HG02938 (cell line): ENCODE data around the gene FBXO15.

Source experiments
- ATAC-seq: cut with Tn5 transposase; IDR thresholded peaks from one replicate; pipeline ENCODE4 v1.9.1; 2021; ENCODE audit warnings: mild to moderate bottlenecking, moderate library complexity; ENCODE audit not compliant: unreplicated experiment

FBXO15 gene

DNA sequence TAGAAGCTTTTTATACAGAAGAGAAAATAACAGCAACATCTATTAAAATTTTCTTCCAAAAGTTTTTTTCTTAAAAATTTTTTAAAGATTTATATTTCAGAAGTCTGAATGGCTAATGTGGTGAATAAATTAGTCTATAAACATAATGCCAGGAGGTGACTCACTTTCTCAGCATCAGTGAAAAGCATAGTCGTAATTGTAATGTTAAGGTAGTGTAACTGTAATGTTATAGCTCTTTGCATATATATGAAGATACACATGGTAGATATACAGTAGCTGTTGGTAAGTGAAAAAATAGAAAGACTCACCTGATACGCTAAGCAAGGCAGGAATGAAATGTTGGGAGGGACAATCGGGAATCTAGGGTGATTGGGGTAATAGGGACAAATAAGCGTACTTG is 6.2 kb upstream of the FBXO15 start:
- no peak for ATAC-seq

DNA sequence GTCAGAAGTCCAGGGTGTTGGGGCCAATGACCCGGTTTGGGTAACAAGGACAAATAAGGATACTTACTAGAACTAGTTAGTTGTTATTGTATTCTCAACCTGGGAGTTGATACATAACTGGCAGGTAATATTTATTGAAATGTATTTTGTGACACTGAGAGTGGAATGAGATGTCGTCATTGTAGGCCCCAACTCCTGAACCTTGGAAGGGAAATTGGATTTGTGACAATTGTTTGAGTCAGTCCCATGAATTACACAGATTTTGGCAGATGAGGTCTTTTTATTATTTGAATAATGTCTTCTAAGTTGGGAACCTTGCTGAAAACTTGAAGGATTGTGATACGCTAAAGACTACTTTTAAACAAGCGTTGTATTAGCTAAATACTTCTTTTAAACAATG is 5.7 kb upstream of the FBXO15 start:
- ATAC-seq: no peak

DNA sequence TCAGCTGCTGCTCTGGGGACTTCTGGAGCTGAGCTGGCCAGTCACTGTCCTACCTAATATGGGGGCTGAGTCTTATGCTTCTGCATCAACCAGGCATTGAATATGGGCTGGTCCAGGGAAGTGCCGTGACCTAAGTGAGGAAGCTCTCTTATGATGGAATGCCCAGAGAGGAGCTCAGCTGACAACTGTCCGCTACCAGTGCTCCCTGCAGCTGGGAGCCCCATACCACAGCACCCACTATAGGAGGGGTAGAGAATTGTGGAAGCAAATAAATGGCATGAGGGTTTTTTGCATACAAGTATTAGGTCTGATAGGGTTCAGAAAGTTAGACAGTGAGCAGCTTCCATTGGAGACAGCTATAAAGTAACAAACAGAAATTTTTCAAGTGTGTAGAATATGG is 5.2 kb upstream of the FBXO15 start:
- ATAC-seq: no peak

DNA sequence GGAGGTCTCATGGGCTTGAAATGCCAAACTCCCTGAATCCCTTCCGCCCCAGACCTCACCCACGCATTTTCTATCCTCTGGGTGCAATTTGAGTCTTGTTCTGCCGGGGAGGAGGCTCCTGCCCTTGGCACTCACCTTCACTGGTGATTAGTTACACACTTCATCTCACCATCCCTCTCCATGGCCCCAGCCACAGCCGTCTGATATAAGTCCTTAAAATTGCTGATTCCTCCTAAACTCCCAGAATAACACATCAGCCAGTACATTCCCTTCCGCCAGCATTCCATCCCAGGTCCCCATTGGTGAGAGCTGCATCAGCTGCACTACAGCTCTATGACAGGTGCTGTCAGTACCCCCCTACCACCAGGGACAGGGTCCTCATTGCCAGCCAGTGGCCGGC is 4.6 kb upstream of the FBXO15 start:
- no peak for ATAC-seq

DNA sequence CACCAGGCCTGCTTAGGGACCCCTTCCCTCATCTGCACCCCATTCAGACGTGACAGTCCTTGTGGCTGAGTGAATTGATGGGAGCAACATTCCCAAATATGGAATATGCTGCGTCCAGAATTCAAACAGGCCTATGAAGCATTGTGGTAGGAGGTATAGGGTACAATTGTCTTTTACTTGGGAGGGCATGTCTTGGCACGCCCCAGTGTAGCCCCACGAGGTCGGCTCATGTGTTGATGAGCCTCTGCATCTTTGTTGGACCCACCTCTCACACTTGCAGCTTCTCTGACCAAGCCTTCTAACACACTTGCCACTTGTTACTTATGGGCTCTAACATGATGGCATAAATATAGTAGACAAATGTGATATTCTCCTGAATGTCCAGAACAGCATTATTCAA is 2.2 kb upstream of the FBXO15 start:
- no peak for ATAC-seq

GRCh38 chr18:74148543-74149070 is 973 bp upstream of the FBXO15 start:
- ATAC-seq: no peak

DNA sequence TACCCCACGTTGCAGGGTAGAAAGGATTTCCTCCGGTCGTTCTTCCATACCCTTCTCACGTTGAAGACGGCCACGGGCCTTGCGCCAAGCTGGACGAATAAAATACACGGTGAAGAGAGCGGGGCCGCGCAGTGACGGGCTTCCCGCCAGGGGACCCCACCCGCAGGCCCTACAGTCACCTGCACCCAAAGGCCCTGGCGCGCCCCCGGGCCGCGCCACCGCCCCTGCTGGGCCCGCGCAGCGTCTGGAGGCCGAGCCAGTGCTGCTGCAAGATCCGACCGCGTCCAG is 199 bp downstream of the FBXO15 start:
- ATAC-seq: no peak

GRCh38 chr18:74146756-74147155 is 878 bp downstream of the FBXO15 start:
- ATAC-seq: no peak

DNA sequence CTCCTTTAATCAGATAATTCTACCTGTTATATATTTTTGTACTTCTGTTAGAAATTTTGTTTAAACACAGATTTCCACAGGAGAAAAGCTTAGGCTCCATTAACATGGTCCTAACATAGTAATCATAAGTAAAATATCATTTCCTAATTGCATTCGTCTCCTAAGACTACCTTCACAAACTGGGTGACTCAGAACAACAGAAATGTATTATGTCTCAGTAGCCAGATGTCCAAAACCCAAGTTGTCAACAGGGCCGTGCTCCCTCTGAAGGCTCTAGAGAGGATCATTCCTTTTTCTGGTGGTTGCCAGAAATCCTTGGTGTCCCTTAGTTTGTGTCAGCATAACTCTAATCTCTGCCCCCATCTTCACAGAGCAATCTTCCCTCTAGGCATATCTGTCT is 5.4 kb downstream of the FBXO15 start:
- no peak for ATAC-seq

DNA sequence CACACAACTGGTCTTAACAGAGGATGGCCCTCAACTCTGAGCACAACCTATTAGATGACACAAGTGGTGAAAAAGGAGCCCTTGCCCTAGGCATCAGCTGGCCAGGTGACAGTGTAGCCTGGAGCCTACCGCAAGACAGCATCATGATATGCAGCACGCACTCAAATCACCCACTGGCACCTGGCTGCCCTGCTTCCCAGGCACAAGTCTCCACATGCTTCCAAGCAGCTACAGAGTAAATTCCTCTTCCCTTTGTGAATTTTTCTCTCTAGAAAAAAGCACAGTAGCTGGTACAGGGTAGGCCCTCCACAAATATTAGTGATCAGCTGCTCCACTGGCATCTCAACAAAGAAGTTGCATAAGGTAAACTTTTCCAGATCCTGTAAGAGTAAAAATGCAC is 6.0 kb downstream of the FBXO15 start:
- ATAC-seq: no peak

GRCh38 chr18:74140582-74140981 is 7.1 kb downstream of the FBXO15 start:
- no peak for ATAC-seq

DNA sequence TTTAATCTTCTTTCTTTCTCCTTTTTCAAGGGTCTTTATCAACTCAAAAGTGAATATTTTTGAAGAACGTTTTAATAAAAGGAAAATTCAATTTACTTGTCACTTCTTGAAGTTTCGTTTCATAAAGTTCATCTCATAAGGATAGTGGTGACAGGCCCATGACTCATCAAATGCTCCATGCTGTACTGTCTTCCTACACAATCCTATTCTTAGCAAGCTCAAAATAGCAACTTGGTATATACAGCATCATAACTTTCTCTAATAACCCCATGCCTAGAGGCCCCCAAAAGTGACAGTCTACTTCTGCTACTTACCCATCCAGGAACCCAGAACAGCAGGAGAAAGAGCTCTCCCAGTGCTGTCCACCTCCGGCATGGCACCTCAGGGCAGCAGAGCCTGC is 7.7 kb downstream of the FBXO15 start:
- ATAC-seq: no peak

GRCh38 chr18:74139411-74139810 is 8.2 kb downstream of the FBXO15 start:
- ATAC-seq: no peak

GRCh38 chr18:74137920-74138538 is 9.6 kb downstream of the FBXO15 start:
- no peak for ATAC-seq

DNA sequence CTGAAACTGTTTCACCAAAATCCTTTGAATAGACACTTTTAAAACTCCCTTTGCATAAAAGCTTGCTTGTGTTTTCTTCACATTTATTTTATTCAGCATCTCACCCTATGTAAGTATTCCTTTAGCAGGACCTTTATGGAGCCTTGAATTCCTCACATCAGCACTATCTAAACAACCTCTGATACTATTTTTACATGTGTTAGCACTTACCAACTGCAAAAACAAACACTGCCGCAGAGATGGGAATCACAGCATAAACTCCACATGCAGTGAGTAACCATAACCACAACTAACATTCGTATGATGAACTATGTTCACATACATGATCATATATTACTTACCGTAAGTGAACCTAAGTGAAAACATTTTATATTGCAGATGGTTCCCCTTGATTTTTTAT is 15.4 kb downstream of the FBXO15 start:
- no peak for ATAC-seq

- ATAC-seq: no peak
Observed at GRCh38 chr18:74131124-74131523, 16.5 kb downstream of the FBXO15 start.

DNA sequence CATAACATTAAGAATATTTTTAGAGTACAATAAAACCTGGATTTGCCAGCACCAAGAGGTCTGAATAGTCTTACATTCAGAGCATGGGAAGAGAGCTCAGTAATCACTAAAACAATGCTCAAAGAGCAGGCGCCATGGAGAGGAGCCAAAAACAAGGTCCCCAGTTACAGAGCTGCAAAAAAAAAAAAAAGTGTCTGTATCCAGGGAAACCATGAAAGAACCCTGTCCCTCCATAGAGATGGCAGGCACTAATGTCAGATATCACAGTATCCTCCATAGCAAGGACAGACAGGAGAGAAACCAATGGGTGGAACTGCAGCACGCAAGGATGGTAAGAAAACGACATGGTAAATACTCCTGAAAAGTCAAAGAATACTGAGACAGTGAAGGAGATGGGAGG is 19.5 kb downstream of the FBXO15 start:
- no peak for ATAC-seq

DNA sequence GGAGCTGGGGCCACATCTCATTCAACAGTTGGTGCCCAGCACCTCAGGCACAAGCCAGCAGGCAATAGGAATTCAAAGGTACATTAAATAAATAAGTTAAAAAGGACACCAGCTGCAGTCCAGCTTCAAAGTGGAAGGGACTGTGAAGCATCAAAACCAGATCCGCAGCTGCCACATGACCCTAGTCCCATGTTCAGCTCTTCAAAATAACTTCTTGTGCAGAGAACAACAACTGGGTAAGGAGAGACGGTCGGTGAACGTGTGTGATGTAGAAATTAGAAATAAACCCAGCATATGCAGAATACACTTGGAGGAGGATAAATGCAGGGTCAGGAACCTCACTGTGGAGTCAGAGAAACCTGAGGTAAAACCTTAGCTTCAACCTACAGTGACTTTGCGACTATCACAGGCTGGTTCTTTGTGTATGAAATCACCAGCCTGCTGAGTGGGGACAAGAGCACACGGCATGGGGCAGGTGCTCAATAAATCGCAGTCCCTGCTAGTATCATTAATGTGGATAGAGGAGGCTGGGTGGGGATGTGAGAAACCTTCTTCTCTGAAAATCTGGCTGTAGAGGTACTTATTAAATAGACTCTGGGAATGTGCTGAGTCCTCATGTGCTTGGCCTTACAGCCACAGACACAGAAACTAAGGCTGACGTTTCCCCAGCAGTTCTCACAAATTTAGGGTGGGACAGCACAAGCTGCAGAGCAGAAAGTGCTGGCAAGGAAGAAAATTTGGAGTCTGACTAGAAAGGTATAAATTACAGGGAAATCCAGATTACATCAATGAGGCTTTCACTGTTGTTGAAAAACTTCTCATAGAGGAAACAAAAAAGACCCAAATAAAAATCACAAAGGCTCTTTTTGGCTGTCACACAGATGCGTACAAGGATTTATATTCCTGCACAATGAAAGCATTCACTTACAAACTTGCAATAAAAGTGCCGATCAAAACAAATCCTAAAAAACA is 20.7 kb downstream of the FBXO15 start:
- ATAC-seq: no peak

DNA sequence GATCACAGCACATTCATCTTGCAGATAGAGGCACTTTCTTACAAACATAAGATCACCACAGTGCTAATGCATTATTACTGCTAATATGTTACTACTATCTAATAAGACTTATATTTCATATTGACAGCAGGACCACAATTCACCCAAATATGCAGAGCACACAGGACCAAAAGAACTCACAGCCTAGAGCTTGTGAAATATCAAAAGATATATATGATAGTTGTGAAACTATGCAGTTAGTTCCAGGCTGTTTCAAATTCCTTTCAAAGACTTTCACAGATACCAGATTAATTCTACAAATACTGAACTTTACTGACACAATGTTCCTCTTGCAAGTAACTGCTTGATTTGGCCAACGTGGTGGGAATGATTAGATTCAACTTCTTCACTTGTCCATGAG is 23.0 kb downstream of the FBXO15 start:
- ATAC-seq: no peak

DNA sequence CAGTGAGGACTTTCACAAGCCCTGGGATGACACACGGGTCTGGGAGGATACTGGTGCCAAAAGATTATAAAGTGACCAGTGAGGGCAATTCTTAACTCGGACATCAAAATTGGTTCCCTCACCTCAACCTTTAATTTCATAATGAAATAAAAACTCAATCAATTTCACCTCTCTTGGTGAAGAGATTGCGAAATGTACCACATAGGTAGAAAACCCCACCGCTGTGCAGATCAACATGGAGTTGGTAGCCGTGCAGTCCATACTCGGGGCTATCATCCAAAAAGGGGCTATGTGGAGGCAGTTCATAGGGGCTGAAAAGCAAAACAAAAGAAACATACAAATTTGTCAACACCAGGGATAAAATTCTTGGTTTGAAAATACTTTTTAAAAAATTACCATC is 24.4 kb downstream of the FBXO15 start:
- no peak for ATAC-seq

- ATAC-seq: no peak
Observed at GRCh38 chr18:74116633-74117554, 30.7 kb downstream of the FBXO15 start.
